C4-2B (cell line): ENCODE data around the gene HTR3A.

Experiments
- H3K27ac ChIP-seq: fragments of 450-650 bp; 2 replicates; pipeline ENCODE4 v1.5.1; 2017
- CTCF ChIP-seq: fragments of 450-650 bp; conservative IDR thresholded peaks from 2 replicates; pipeline ENCODE4 v1.5.1; 2017; ENCODE audit warnings: mild to moderate bottlenecking
- ZFX ChIP-seq: fragments of 450-650 bp; IDR thresholded peaks from 2 replicates; pipeline ENCODE4 v1.6.1; 2017

Gene HTR3A

GRCh38 chr11:113979431-113979830 is 4.5 kb downstream of the HTR3A start:
- no peak overlapping the region for H3K27ac ChIP-seq
- TF ChIP-seq CTCF (no peak), ZFX (no peak)

GRCh38 chr11:113980785-113981184 is 5.9 kb downstream of the HTR3A start:
- TF ChIP-seq CTCF (no peak), ZFX (no peak)
- no peak overlapping the region for H3K27ac ChIP-seq

- no peak overlapping the region for H3K27ac ChIP-seq
- TF ChIP-seq CTCF: no peak
- no peak for TF ChIP-seq ZFX
These were observed 7.4 kb downstream of the HTR3A start for GRCh38 chr11:113982306-113982705.

- TF ChIP-seq ZFX: no peak
- no peak overlapping the region for H3K27ac ChIP-seq
These were observed 9.9 kb downstream of the HTR3A start for GRCh38 chr11:113984781-113985180.

- TF ChIP-seq CTCF: no peak
- H3K27ac ChIP-seq: no peak overlapping the region
These were observed 11.0 kb downstream of the HTR3A start for GRCh38 chr11:113985906-113986305.

- TF ChIP-seq ZFX: no peak
- no peak for TF ChIP-seq CTCF
- H3K27ac ChIP-seq: no peak overlapping the region
These were observed 11.6 kb downstream of the HTR3A start for GRCh38 chr11:113986351-113987140.

GRCh38 chr11:113989381-113989780 is 14.5 kb downstream of the HTR3A start:
- no peak for TF ChIP-seq ZFX
- no peak for TF ChIP-seq CTCF
- H3K27ac ChIP-seq: no peak overlapping the region

- H3K27ac ChIP-seq: no peak overlapping the region
- TF ChIP-seq ZFX (no peak), CTCF (no peak)
These were observed 15.0 kb downstream of the HTR3A start for GRCh38 chr11:113989916-113990315.
